ENCODE measurements around the gene GNAQ.

DNA sequence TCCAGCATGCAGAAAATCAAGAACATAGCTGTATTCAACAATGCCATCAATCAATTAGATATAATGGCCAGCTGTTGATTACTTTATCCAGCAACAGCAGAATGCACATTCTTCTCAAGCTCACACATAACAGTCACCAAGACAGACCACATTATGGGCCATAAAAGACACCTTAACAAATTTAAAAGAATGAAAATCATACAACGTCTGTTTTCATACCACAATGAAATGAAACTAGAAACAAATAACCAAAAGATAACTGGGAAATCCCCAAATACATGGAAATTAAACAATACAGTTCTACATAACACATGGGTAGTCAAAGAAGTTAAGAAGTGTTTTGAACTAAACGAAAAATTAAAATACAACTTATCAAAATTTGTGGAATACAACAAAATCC, 252.6 kb downstream of the GNAQ start:
- TF ChIP-seq CTCF (IDR thresholded peaks at IDR 0.05) (no peak), POLR2AphosphoS5 (IDR thresholded peaks at IDR 0.05) (no peak)
